HG02840 (cell line): Measurements from ENCODE around the gene KNDC1.

Experiments used
- ATAC-seq: cut with Tn5 transposase; IDR thresholded peaks from one replicate; pipeline ENCODE4 v1.9.1; 2021; ENCODE audit warnings: mild to moderate bottlenecking, moderate library complexity, moderate number of reproducible peaks; ENCODE audit not compliant: unreplicated experiment, low FRiP score

Gene KNDC1

GRCh38 chr10:133270773-133271297, 110.8 kb downstream of the KNDC1 start:
- no peak for ATAC-seq

GRCh38 chr10:133271521-133272300, 111.7 kb downstream of the KNDC1 start:
- no peak for ATAC-seq

GRCh38 chr10:133272301-133272963, 112.4 kb downstream of the KNDC1 start:
- no peak for ATAC-seq

GRCh38 chr10:133272964-133273420, 113.0 kb downstream of the KNDC1 start:
- ATAC-seq: no peak

GRCh38 chr10:133273534-133274143, 113.6 kb downstream of the KNDC1 start:
- ATAC-seq: no peak

GRCh38 chr10:133274751-133275683, 115.0 kb downstream of the KNDC1 start:
- ATAC-seq: peak; percentile 52

- peak; percentile 25 for ATAC-seq
These were observed 115.7 kb downstream of the KNDC1 start for GRCh38 chr10:133275684-133276092.
